ENCODE measurements around the gene DUS2. TPM values are rescaled to one million over a fixed set of nuclear protein-coding genes. Genes with fewer than 3 reads are reported as not detected.

DUS2 gene
- total and polyA plus RNA-seq, 2 experiments from 2014 or later = 21.3 to 29.7 TPM

DNA sequence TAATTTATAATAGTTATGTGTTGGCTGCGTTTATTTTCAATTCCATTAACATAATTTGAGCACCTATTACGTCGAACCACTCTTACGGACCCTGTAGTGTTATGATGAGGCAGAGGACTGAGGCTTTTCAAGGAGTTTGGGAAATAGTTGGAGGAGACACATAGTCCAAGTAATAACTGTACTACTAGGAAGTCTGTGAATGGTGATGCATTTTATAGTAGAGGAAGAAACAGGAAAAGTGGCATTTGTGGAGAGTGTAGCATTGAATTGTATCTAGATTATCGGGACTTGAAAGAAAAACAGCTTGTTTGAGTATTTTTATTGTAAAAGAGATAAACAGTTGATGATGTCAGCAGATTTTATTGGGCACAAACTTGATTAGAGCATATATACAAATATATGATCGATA lies 63.8 kb downstream of the DUS2 start:
- no peak for DNase-seq (ENCODE audit: low read depth in 1 of 2, low spot score in 1 of 2)
- Histone ChIP-seq H3K27ac (peak overlapping the region; percentile 88), H3K36me3 (no peaks in the 10 kb centered on the region), H3K9me3 (ENCODE audit: low read depth) (no peaks in the 10 kb centered on the region), H3K4me3 (peak overlapping the region; percentile 81), H3K27me3 (no peaks in the 10 kb centered on the region), H3K4me1 (ENCODE audit: low read depth) (peaks cover 30% of the 10 kb centered on the region)
- no peak for TF ChIP-seq CTCF (IDR thresholded peaks at IDR 0.05; ENCODE audit: low read depth, low read length)

DNA sequence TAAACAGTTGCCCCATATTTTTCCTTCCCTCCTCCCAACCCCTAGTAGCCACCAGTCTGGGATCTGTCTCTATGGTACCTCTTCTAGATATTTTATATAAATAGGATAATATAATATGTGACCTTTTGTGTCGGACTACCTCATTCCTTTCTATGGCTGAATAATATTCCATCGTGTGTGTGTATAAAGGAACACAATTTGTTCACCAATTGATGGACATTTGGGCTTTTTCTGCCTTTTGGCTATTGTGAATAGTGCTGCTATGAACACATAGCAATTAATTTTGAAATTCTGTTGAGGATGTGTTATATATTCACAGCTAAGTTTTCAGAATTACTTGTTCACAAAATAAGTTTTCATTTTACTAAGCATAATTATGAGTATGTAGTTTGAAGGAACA lies 64.6 kb downstream of the DUS2 start:
- Histone ChIP-seq H3K4me1 (ENCODE audit: low read depth) (peaks cover 31% of the 10 kb centered on the region), H3K9me3 (ENCODE audit: low read depth) (no peaks in the 10 kb centered on the region), H3K36me3 (no peaks in the 10 kb centered on the region), H3K27ac (no peak overlapping the region), H3K4me3 (no peak overlapping the region), H3K27me3 (no peaks in the 10 kb centered on the region)
- no peak for TF ChIP-seq CTCF (IDR thresholded peaks at IDR 0.05; ENCODE audit: low read depth, low read length)
- DNase-seq (ENCODE audit: low read depth in 1 of 2, low spot score in 1 of 2) = no peak

GRCh38 chr16:68088130-68088972 lies 65.3 kb downstream of the DUS2 start:
- no peak overlapping the region for H3K4me3 ChIP-seq
- no peaks in the 10 kb centered on the region for H3K9me3 ChIP-seq (ENCODE audit: low read depth)
- DNase-seq (ENCODE audit: low read depth in 1 of 2, low spot score in 1 of 2) = no peak
- H3K36me3 ChIP-seq = no peaks in the 10 kb centered on the region
- no peak overlapping the region for H3K27ac ChIP-seq
- no peaks in the 10 kb centered on the region for H3K27me3 ChIP-seq
- no peak for TF ChIP-seq CTCF (IDR thresholded peaks at IDR 0.05; ENCODE audit: low read depth, low read length)
- peaks cover 31% of the 10 kb centered on the region for H3K4me1 ChIP-seq (ENCODE audit: low read depth)

GRCh38 chr16:68089067-68089466 lies 66.0 kb downstream of the DUS2 start:
- H3K36me3 ChIP-seq = no peaks in the 10 kb centered on the region
- TF ChIP-seq CTCF (IDR thresholded peaks at IDR 0.05; ENCODE audit: low read depth, low read length) = no peak
- no peaks in the 10 kb centered on the region for H3K27me3 ChIP-seq
- DNase-seq (ENCODE audit: low read depth in 1 of 2, low spot score in 1 of 2) = no peak
- no peak overlapping the region for H3K27ac ChIP-seq
- H3K4me1 ChIP-seq (ENCODE audit: low read depth) = peaks cover 25% of the 10 kb centered on the region
- H3K9me3 ChIP-seq (ENCODE audit: low read depth) = no peaks in the 10 kb centered on the region
- no peak overlapping the region for H3K4me3 ChIP-seq

- H3K4me3 ChIP-seq = no peak overlapping the region
- no peak overlapping the region for H3K27ac ChIP-seq
- no peaks in the 10 kb centered on the region for H3K27me3 ChIP-seq
- no peaks in the 10 kb centered on the region for H3K9me3 ChIP-seq (ENCODE audit: low read depth)
- no peak for TF ChIP-seq CTCF (IDR thresholded peaks at IDR 0.05; ENCODE audit: low read depth, low read length)
- peaks cover 22% of the 10 kb centered on the region for H3K4me1 ChIP-seq (ENCODE audit: low read depth)
- H3K36me3 ChIP-seq = no peaks in the 10 kb centered on the region
- DNase-seq (ENCODE audit: low read depth in 1 of 2, low spot score in 1 of 2) = no peak
Measured at GRCh38 chr16:68090130-68090529, 67.0 kb downstream of the DUS2 start.
